Measurements from ENCODE around the gene C1R. TPM values are rescaled to one million over a fixed set of nuclear protein-coding genes. Genes with fewer than 3 reads are reported as not detected.

Gene C1R
- total RNA-seq, 1 donor from 2014 or later, result 367 TPM

GRCh38 chr12:7113389-7113871, 21.2 kb upstream of the C1R start:
- ATAC-seq (peak; percentile 38), DNase-seq (peak; percentile 52)
- Histone ChIP-seq H3K4me3 (no peak overlapping the region), H3K9me3 (no peaks in the 10 kb centered on the region), H3K4me1 (peaks cover 20% of the 10 kb centered on the region), H3K27ac (no peak overlapping the region), H3K27me3 (no peaks in the 10 kb centered on the region), H3K36me3 (peaks cover 16% of the 10 kb centered on the region)
- intact Hi-C loops (cut with DNase I), result loop anchor here (10.0 kb wide), 1 partner anchor 149 kb away; no protein-coding TSS in a partner anchor
- peak; percentile 89 for TF ChIP-seq CTCF (IDR thresholded peaks at IDR 0.05)

- ATAC-seq (no peak), DNase-seq (no peak)
- Histone ChIP-seq H3K27ac (no peak overlapping the region), H3K27me3 (no peaks in the 10 kb centered on the region), H3K36me3 (peaks cover 12% of the 10 kb centered on the region), H3K4me1 (peaks cover 22% of the 10 kb centered on the region), H3K4me3 (no peak overlapping the region), H3K9me3 (no peaks in the 10 kb centered on the region)
- no peak for TF ChIP-seq CTCF (IDR thresholded peaks at IDR 0.05)
- intact Hi-C loops (cut with DNase I), result loop anchor here (10.0 kb wide), 1 partner anchor 147 kb away; no protein-coding TSS in a partner anchor
Observed at GRCh38 chr12:7112041-7112440, 19.8 kb upstream of the C1R start.

- TF ChIP-seq CTCF (IDR thresholded peaks at IDR 0.05), result no peak
- intact Hi-C loops (cut with DNase I), result loop anchor here (10.0 kb wide), 1 partner anchor 146 kb away; no protein-coding TSS in a partner anchor
- H3K4me3 ChIP-seq, result no peak overlapping the region
- no peak overlapping the region for H3K27ac ChIP-seq
- no peaks in the 10 kb centered on the region for H3K27me3 ChIP-seq
- peaks cover 4% of the 10 kb centered on the region for H3K36me3 ChIP-seq
- H3K9me3 ChIP-seq, result no peaks in the 10 kb centered on the region
- DNase-seq (no peak), ATAC-seq (no peak)
- peaks cover 27% of the 10 kb centered on the region for H3K4me1 ChIP-seq
Observed at GRCh38 chr12:7110661-7111060, 18.4 kb upstream of the C1R start.

GRCh38 chr12:7109572-7109920, 17.3 kb upstream of the C1R start:
- no peak for DNase-seq

GRCh38 chr12:7108796-7109571, 16.7 kb upstream of the C1R start, which contains the start of gene C1RL:
C1RL (minus strand) TSS chr12:7109214; CDS start chr12:7109180, 34 bp downstream.
- no peaks in the 10 kb centered on the region for H3K27me3 ChIP-seq
- H3K4me3 ChIP-seq, result peak within 1 kb of the TSS; percentile 77
- peak; percentile 99 for TF ChIP-seq CTCF (IDR thresholded peaks at IDR 0.05)
- peak within 1 kb of the TSS; percentile 98 for H3K27ac ChIP-seq
- H3K4me1 ChIP-seq, result peaks cover 27% of the 10 kb centered on the region
- intact Hi-C loops (cut with DNase I), result loop anchor here (10.0 kb wide), 1 partner anchor 164 kb away; the partner anchor contains the start of genes C12orf57 and RNU7-1
- ATAC-seq (peak; percentile 85), DNase-seq (peak; percentile 94)
- H3K9me3 ChIP-seq, result no peaks in the 10 kb centered on the region
- H3K36me3 ChIP-seq, result peaks cover 8% of the 10 kb centered on the region

More at GRCh38 chr12:7109572-7109920, 17.3 kb upstream of the C1R start:
- no peaks in the 10 kb centered on the region for H3K27me3 ChIP-seq
- intact Hi-C loops (cut with DNase I), result loop anchor here (10.0 kb wide), 1 partner anchor 165 kb away; the partner anchor contains the start of genes C12orf57 and RNU7-1
- H3K9me3 ChIP-seq, result no peaks in the 10 kb centered on the region
- H3K4me1 ChIP-seq, result peaks cover 27% of the 10 kb centered on the region
- no peak for TF ChIP-seq CTCF (IDR thresholded peaks at IDR 0.05)
- H3K36me3 ChIP-seq, result peaks cover 3% of the 10 kb centered on the region
- peak overlapping the region; percentile 98 for H3K27ac ChIP-seq
- H3K4me3 ChIP-seq, result peak overlapping the region; percentile 77
- no peak for ATAC-seq
